Mucosa of stomach (tissue), 1 donor: Measurements from ENCODE around the gene YBX2.

ENCODE experiments used
- H3K27me3 ChIP-seq: one replicate; pipeline ENCODE4 v1.7.0; 2013; ENCODE audit warnings: mild to moderate bottlenecking, low read length; ENCODE audit not compliant: control insufficient read depth, insufficient read depth
- H3K36me3 ChIP-seq: one replicate; pipeline ENCODE4 v1.7.0; 2013; ENCODE audit warnings: low read length; ENCODE audit not compliant: control insufficient read depth, insufficient read depth
- H3K4me1 ChIP-seq: one replicate; pipeline ENCODE4 v1.7.0; 2013; ENCODE audit warnings: mild to moderate bottlenecking, low read length; ENCODE audit not compliant: control insufficient read depth, insufficient read depth
- H3K4me3 ChIP-seq: one replicate; pipeline ENCODE4 v1.7.0; 2013; ENCODE audit warnings: low read length
- H3K9ac ChIP-seq: one replicate; pipeline ENCODE4 v1.7.0; 2013; ENCODE audit warnings: mild to moderate bottlenecking, low read length, moderate library complexity
- H3K9me3 ChIP-seq: one replicate; pipeline ENCODE4 v1.7.0; 2013; ENCODE audit warnings: mild to moderate bottlenecking, low read length, moderate library complexity; ENCODE audit not compliant: control insufficient read depth
- donor health status: Pancreatic carcinoma.

The YBX2 gene

DNA sequence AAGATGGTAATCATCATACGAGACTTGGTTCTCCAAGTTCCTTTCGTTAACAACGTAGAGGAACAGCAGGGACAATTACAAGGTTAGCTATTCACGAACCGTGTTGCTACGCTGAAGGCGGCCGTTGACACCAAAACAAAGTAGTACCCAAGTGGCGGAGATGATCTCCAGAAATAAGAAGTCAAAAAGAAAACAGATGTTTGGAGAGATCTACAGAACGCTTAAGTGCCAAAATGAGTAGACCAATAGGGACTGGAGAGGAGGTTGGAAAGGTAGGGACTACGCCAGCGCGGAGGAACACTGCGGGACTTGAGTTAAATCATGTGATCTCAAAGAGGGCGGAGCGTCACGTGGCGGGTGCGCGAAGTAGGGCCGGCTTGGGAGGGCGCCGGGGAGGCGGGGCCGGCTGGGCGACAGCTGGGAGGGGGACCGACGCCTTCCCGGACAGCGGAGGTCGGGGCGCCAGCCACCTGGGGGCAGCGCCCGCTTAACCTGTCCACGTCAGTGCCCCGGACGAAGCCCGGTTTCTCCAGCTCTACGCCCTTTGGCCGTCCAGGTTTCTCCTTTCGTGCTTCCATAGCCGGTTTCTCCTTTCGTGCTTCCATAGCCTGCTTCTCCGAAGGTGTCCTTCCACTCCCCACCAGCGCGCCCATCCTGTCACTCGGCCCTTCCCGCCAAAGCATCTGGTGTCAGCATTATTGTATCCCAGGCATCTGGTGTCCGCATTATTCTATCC is 51.6 kb downstream of the YBX2 start:
- H3K4me3 ChIP-seq: peak overlapping the region; percentile 82
- peak overlapping the region; percentile 90 for H3K9ac ChIP-seq
- H3K36me3 ChIP-seq: peaks cover 9% of the 10 kb centered on the region
- peaks cover 19% of the 10 kb centered on the region for H3K4me1 ChIP-seq
- H3K27me3 ChIP-seq: no peaks in the 10 kb centered on the region
- H3K9me3 ChIP-seq: no peaks in the 10 kb centered on the region

GRCh38 chr17:7241783-7242716 is 52.4 kb downstream of the YBX2 start, which contains the start of gene GABARAP:
Gene GABARAP, minus strand, starts transcription at chr17:7242449. Its CDS starts 119 bp downstream, at chr17:7242330.
- no peaks in the 10 kb centered on the region for H3K27me3 ChIP-seq
- no peaks in the 10 kb centered on the region for H3K9me3 ChIP-seq
- peak within 1 kb of the TSS; percentile 82 for H3K4me3 ChIP-seq
- H3K4me1 ChIP-seq: peaks cover 25% of the 10 kb centered on the region
- peak within 1 kb of the TSS; percentile 90 for H3K9ac ChIP-seq
- peaks cover 9% of the 10 kb centered on the region for H3K36me3 ChIP-seq

- H3K9me3 ChIP-seq: no peaks in the 10 kb centered on the region
- H3K4me3 ChIP-seq: peak overlapping the region; percentile 82
- H3K4me1 ChIP-seq: peaks cover 27% of the 10 kb centered on the region
- H3K27me3 ChIP-seq: no peaks in the 10 kb centered on the region
- peaks cover 9% of the 10 kb centered on the region for H3K36me3 ChIP-seq
- H3K9ac ChIP-seq: peak overlapping the region; percentile 90
These were observed 53.2 kb downstream of the YBX2 start for GRCh38 chr17:7241090-7241733.

GRCh38 chr17:7240375-7240774 is 54.1 kb downstream of the YBX2 start:
- peaks cover 32% of the 10 kb centered on the region for H3K4me1 ChIP-seq
- peaks cover 11% of the 10 kb centered on the region for H3K36me3 ChIP-seq
- H3K9ac ChIP-seq: no peak overlapping the region
- H3K9me3 ChIP-seq: no peaks in the 10 kb centered on the region
- H3K27me3 ChIP-seq: no peaks in the 10 kb centered on the region
- H3K4me3 ChIP-seq: no peak overlapping the region

DNA sequence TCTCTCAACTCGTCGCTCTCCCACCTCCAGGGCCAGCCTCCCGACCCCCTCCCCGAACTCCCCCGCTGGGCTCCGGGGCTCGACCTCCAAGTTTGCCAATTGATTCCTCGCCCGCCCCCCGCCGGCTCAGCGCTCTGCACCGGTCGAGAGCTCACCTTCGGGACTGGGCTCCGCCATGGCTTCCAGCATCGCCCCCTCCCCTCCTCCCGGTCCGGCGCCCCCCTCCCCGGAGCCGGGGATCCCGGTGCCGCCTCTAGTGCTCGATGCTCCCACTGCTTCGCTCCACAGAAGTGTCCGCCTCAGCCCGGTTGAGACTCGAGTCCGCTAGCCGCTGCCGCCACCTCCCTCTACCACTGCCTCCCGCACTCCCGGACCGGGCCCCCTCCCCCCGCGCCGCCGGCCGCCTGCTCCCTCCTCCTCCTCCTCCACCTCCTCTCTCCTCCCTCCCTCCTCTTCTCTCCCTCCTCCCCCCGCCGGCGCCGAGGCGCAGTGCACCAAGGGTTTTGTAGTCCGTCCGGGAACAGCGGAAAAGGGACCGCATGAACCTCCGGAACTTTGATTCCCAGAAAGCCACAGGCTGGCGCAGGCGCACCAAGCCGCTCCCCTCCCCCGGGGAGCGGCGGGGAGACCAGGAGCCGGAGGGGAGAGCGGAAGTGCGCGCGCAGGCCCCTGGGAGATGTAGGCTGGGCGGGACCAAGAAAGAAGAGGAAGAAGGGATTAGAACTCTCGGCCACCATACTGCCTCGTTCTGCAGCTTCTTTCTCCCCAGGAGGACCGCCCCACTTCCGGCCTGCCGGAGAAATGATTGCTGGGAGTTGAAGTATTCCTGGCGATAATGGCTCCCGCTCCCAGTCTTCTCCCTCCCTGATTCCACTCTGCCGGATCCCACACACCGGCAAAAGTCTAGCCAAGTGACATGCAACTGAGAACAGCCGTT is 55.1 kb downstream of the YBX2 start, which contains the start of gene PHF23:
Gene PHF23 (minus strand): TSS at position 367 of the 937 bp plus-strand sequence. CDS start 178 bp downstream, at position 189.
- Histone ChIP-seq H3K9me3 (no peaks in the 10 kb centered on the region), H3K27me3 (no peaks in the 10 kb centered on the region), H3K36me3 (peaks cover 10% of the 10 kb centered on the region), H3K9ac (peak within 1 kb of the TSS; percentile 93), H3K4me3 (peak within 1 kb of the TSS; percentile 69), H3K4me1 (peaks cover 42% of the 10 kb centered on the region)

DNA sequence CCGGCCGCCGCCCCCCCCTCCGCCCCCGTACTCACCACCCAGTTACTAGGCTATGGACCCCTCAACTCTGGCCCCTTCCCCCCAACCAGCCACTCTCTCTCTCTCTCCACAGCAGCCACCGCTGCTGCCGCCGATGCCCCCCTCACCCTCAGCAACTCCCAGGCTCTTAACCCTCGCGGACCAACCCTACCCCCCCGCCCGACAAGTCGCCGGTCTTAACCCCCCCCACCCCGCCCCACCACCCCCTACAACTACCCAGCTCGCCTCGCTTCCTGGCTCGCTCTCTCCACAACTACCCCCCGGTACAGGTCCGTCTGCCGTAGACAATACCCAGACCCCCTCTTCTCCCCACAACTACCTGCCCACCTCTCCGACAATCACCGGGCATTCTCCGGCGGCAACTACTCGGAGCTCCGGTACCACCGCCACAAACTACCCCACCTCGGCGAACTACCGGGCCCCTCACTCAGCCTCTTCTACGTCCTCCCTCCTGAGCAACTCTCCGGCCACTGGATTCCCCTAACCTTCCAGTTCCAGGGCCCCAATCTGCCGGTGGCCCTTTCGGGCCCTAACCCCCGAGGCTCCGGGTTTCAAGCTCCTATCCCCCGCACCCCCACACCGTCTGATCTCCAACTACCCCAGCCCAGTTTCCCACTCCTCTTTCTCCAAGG is 55.9 kb downstream of the YBX2 start:
- peak overlapping the region; percentile 93 for H3K9ac ChIP-seq
- H3K4me3 ChIP-seq: peak overlapping the region; percentile 69
- H3K9me3 ChIP-seq: no peaks in the 10 kb centered on the region
- H3K36me3 ChIP-seq: peaks cover 5% of the 10 kb centered on the region
- peaks cover 42% of the 10 kb centered on the region for H3K4me1 ChIP-seq
- H3K27me3 ChIP-seq: no peaks in the 10 kb centered on the region
